ENCODE data around the gene CENPH.
"Not testable (repeated sequence)": the region's sequence is repeated elsewhere in the genome, so short reads cannot be mapped to it uniquely, and the experiment has no call there.

DNA sequence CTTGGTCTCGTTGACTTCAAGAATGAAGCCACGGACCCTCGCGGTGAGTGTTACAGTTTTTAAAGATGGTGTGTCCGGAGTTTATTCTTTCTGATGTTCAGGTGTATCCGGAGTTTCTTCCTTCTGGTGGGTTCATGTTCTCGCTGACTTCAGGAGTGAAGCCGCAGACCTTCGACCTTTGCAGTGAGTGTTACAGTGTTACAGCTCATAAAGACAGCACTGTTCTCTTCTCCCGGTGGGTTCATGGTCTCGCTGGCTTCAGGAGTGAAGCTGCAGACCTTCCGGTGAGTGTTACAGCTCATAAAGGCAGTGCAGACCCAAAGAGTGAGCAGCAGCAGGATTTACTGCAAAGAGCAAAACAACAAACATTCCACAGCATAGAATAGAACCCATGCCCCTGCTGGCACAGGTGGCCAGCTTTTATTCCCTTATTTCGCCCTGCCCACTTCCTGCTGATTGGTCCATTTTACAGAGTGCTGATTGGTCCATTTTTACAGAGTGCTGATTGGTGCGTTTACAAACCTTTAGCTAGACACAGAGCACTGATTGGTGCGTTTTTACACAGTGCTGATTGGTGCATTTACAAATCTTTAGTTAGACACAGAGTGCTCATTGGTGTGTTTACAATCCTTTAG, 7.6 kb upstream of the CENPH start:
- TF ChIP-seq, protein P1, sequence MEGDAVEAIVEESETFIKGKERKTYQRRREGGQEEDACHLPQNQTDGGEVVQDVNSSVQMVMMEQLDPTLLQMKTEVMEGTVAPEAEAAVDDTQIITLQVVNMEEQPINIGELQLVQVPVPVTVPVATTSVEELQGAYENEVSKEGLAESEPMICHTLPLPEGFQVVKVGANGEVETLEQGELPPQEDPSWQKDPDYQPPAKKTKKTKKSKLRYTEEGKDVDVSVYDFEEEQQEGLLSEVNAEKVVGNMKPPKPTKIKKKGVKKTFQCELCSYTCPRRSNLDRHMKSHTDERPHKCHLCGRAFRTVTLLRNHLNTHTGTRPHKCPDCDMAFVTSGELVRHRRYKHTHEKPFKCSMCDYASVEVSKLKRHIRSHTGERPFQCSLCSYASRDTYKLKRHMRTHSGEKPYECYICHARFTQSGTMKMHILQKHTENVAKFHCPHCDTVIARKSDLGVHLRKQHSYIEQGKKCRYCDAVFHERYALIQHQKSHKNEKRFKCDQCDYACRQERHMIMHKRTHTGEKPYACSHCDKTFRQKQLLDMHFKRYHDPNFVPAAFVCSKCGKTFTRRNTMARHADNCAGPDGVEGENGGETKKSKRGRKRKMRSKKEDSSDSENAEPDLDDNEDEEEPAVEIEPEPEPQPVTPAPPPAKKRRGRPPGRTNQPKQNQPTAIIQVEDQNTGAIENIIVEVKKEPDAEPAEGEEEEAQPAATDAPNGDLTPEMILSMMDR (IDR thresholded peaks at IDR 0.05): not testable (repeated sequence)
- TF ChIP-seq POLR2A, EP300 (IDR thresholded peaks at IDR 0.05): not testable (repeated sequence)

Measured in tibial nerve (tissue), 4 donors.